ENCODE data around the gene POLE2.

DNA sequence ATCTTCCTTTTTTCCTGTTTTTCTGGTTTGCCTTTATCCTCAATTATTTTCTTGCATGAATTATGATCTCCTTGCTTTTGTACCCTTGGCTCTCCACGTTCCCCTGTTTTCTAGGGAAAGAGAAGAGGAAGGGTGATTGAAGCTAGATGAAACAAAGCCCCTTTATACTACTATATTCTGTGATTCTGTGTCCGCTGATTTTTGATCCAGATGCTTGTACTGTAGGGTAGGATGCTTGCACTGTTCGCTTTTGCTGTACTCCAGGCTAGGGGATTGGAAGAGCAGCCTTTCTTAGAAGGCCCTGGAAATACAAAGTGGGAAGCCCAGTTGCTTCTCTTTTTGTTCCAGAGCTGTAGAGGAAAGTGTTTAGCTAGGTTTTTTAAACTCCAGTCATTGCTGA lies 44.9 kb upstream of the POLE2 start:
- TF ChIP-seq POLR2A (IDR thresholded peaks at IDR 0.05) = no peak
- TF ChIP-seq, protein P1, sequence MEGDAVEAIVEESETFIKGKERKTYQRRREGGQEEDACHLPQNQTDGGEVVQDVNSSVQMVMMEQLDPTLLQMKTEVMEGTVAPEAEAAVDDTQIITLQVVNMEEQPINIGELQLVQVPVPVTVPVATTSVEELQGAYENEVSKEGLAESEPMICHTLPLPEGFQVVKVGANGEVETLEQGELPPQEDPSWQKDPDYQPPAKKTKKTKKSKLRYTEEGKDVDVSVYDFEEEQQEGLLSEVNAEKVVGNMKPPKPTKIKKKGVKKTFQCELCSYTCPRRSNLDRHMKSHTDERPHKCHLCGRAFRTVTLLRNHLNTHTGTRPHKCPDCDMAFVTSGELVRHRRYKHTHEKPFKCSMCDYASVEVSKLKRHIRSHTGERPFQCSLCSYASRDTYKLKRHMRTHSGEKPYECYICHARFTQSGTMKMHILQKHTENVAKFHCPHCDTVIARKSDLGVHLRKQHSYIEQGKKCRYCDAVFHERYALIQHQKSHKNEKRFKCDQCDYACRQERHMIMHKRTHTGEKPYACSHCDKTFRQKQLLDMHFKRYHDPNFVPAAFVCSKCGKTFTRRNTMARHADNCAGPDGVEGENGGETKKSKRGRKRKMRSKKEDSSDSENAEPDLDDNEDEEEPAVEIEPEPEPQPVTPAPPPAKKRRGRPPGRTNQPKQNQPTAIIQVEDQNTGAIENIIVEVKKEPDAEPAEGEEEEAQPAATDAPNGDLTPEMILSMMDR (IDR thresholded peaks at IDR 0.05) = no peak
